Smooth muscle cell (in vitro differentiated cells): ENCODE data around the gene FIBCD1. TPM values are rescaled to one million over a fixed set of nuclear protein-coding genes. Genes with fewer than 3 reads are reported as not detected.

Source experiments
- polyA plus RNA-seq: library from polyadenylated mRNA; unstranded; fragments of >200 nt; fragmentation: Nextera tagmentation; extraction: Ambion mirVana; gene quantifications from 2 replicates; pipeline ENCODE4 v1.2.1, GENCODE V29; 2016
- total RNA-seq: library from RNA; depleted of rRNA; stranded (reverse); fragments of >200 nt; gene quantifications from 2 replicates; pipeline ENCODE4 v1.2.3, GENCODE V29; 2014

FIBCD1 gene
- total and polyA plus RNA-seq, 2 experiments from 2014 or later: 1.8 to 4.7 TPM

Other genes starting within 250 kb of the FIBCD1 start
- gene EXOSC2, start 245.5 kb downstream of the FIBCD1 start, total RNA-seq: 12.1 and 14.7 TPM in 2 replicates
- 15.8 and 17.3 TPM in 2 replicates for gene EXOSC2, start 245.5 kb downstream of the FIBCD1 start, polyA plus RNA-seq
- gene ABL1, start 104.0 kb downstream of the FIBCD1 start, total RNA-seq: 38.2 TPM in 2 replicates
- 50.6 and 51.0 TPM in 2 replicates for gene ABL1, start 104.0 kb downstream of the FIBCD1 start, polyA plus RNA-seq
- not detected in 2 replicates for gene QRFP, start 42.4 kb downstream of the FIBCD1 start, total RNA-seq
- 0.15 and 0.24 TPM in 2 replicates for gene QRFP, start 42.4 kb downstream of the FIBCD1 start, polyA plus RNA-seq
- 21.3 and 26.9 TPM in 2 replicates for gene LAMC3, start 69.9 kb upstream of the FIBCD1 start, total RNA-seq
- gene LAMC3, start 69.9 kb upstream of the FIBCD1 start, polyA plus RNA-seq: 49.0 and 72.0 TPM in 2 replicates
- gene AIF1L, start 157.3 kb upstream of the FIBCD1 start, total RNA-seq: 1.6 and 3.1 TPM in 2 replicates
- 3.1 and 3.6 TPM in 2 replicates for gene AIF1L, start 157.3 kb upstream of the FIBCD1 start, polyA plus RNA-seq
- 20.2 and 44.7 TPM in 2 replicates for gene NUP214, start 186.3 kb upstream of the FIBCD1 start, total RNA-seq
- gene NUP214, start 186.3 kb upstream of the FIBCD1 start, polyA plus RNA-seq: 13.9 and 24.2 TPM in 2 replicates